GM21529 (cell line): ENCODE results near the gene PPP1R12A.
"Not testable (repeated sequence)": the region's sequence is repeated elsewhere in the genome, so short reads cannot be mapped to it uniquely, and the experiment has no call there.

ENCODE experiments used
- ATAC-seq: cut with Tn5 transposase; IDR thresholded peaks from one replicate; pipeline ENCODE4 v1.9.1; 2021; ENCODE audit not compliant: unreplicated experiment

PPP1R12A gene

GRCh38 chr12:79844693-79845092, 90.2 kb downstream of the PPP1R12A start:
- no peak for ATAC-seq

GRCh38 chr12:79843978-79844377, 90.9 kb downstream of the PPP1R12A start:
- ATAC-seq, result no peak

GRCh38 chr12:79842630-79843029, 92.3 kb downstream of the PPP1R12A start:
- no peak for ATAC-seq

- no peak for ATAC-seq
These were observed 93.0 kb downstream of the PPP1R12A start for GRCh38 chr12:79841878-79842265.

- no peak for ATAC-seq
These were observed 93.5 kb downstream of the PPP1R12A start for GRCh38 chr12:79841248-79841877.

- ATAC-seq, result no peak
These were observed 96.5 kb downstream of the PPP1R12A start for GRCh38 chr12:79838359-79838758.

GRCh38 chr12:79837575-79837974, 97.3 kb downstream of the PPP1R12A start:
- no peak for ATAC-seq

GRCh38 chr12:79835377-79835843, 99.5 kb downstream of the PPP1R12A start:
- ATAC-seq, result no peak

- ATAC-seq, result no peak
These were observed 100.1 kb downstream of the PPP1R12A start for GRCh38 chr12:79834712-79835376.

GRCh38 chr12:79830440-79830839, 104.5 kb downstream of the PPP1R12A start:
- no peak for ATAC-seq

GRCh38 chr12:79828924-79829323, 106.0 kb downstream of the PPP1R12A start:
- no peak for ATAC-seq

GRCh38 chr12:79827484-79827883, 107.4 kb downstream of the PPP1R12A start:
- no peak for ATAC-seq

- ATAC-seq, result no peak
These were observed 108.4 kb downstream of the PPP1R12A start for GRCh38 chr12:79826267-79827128.

- ATAC-seq, result no peak
These were observed 112.4 kb downstream of the PPP1R12A start for GRCh38 chr12:79822475-79822874.

GRCh38 chr12:79818856-79819255, 116.0 kb downstream of the PPP1R12A start:
- ATAC-seq, result no peak

- not testable (repeated sequence) for ATAC-seq
These were observed 150.4 kb downstream of the PPP1R12A start for GRCh38 chr12:79784366-79785065.

GRCh38 chr12:79782172-79782900, 152.6 kb downstream of the PPP1R12A start:
- no peak for ATAC-seq

GRCh38 chr12:79778802-79779448, 156.0 kb downstream of the PPP1R12A start:
- no peak for ATAC-seq

- ATAC-seq, result no peak
These were observed 158.8 kb downstream of the PPP1R12A start for GRCh38 chr12:79776111-79776510.
